Neural cell (in vitro differentiated cells): ENCODE results near the gene TSSK3.

Source experiments
- TAF1 ChIP-seq: IDR thresholded peaks from 2 replicates; pipeline ENCODE4 v1.6.1; 2012; ENCODE audit warnings: low read depth
- TF ChIP-seq, protein P1 (sequence below): fragments of 450-650 bp; IDR thresholded peaks from 2 replicates; pipeline ENCODE4 v1.5.1; 2014; ENCODE audit warnings: antibody characterized with exemption, mild to moderate bottlenecking, moderate library complexity; ENCODE audit not compliant: poor library complexity, severe bottlenecking
- TF ChIP-seq, protein P2 (sequence below): IDR thresholded peaks from 2 replicates; pipeline ENCODE4 v1.6.1; 2012; ENCODE audit warnings: borderline replicate concordance

GRCh38 chr1:32336591-32336932 is 25.8 kb upstream of the TSSK3 start:
- TF ChIP-seq, protein P1, sequence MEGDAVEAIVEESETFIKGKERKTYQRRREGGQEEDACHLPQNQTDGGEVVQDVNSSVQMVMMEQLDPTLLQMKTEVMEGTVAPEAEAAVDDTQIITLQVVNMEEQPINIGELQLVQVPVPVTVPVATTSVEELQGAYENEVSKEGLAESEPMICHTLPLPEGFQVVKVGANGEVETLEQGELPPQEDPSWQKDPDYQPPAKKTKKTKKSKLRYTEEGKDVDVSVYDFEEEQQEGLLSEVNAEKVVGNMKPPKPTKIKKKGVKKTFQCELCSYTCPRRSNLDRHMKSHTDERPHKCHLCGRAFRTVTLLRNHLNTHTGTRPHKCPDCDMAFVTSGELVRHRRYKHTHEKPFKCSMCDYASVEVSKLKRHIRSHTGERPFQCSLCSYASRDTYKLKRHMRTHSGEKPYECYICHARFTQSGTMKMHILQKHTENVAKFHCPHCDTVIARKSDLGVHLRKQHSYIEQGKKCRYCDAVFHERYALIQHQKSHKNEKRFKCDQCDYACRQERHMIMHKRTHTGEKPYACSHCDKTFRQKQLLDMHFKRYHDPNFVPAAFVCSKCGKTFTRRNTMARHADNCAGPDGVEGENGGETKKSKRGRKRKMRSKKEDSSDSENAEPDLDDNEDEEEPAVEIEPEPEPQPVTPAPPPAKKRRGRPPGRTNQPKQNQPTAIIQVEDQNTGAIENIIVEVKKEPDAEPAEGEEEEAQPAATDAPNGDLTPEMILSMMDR, result no peak
- TF ChIP-seq, protein P2, sequence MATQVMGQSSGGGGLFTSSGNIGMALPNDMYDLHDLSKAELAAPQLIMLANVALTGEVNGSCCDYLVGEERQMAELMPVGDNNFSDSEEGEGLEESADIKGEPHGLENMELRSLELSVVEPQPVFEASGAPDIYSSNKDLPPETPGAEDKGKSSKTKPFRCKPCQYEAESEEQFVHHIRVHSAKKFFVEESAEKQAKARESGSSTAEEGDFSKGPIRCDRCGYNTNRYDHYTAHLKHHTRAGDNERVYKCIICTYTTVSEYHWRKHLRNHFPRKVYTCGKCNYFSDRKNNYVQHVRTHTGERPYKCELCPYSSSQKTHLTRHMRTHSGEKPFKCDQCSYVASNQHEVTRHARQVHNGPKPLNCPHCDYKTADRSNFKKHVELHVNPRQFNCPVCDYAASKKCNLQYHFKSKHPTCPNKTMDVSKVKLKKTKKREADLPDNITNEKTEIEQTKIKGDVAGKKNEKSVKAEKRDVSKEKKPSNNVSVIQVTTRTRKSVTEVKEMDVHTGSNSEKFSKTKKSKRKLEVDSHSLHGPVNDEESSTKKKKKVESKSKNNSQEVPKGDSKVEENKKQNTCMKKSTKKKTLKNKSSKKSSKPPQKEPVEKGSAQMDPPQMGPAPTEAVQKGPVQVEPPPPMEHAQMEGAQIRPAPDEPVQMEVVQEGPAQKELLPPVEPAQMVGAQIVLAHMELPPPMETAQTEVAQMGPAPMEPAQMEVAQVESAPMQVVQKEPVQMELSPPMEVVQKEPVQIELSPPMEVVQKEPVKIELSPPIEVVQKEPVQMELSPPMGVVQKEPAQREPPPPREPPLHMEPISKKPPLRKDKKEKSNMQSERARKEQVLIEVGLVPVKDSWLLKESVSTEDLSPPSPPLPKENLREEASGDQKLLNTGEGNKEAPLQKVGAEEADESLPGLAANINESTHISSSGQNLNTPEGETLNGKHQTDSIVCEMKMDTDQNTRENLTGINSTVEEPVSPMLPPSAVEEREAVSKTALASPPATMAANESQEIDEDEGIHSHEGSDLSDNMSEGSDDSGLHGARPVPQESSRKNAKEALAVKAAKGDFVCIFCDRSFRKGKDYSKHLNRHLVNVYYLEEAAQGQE, result no peak
- no peak for TF ChIP-seq TAF1
